OCI-LY7 (cell line): ENCODE results near the gene SATB2. TPM values are rescaled to one million over a fixed set of nuclear protein-coding genes. Genes with fewer than 3 reads are reported as not detected.

Experiments
- BruUV-seq: library from RNA; stranded (reverse); fragments of 400-500 nt; replicated peaks from 2 replicates; lab custom pipeline; 2021; lab: Mats Ljungman, UMichigan
- CTCF ChIA-PET: fragments of 300-600 bp; sonication (Branson Sonifier 250); formaldehyde crosslinking; loops from one replicate; lab custom pipeline; 2022; ENCODE audit warnings: antibody characterized with exemption; ENCODE audit not compliant: unreplicated experiment; lab: Charles Lee
- POLR2A ChIA-PET: fragments of 300-600 bp; sonication (Branson Sonifier 250); formaldehyde crosslinking; loops from one replicate; lab custom pipeline; 2022; ENCODE audit warnings: antibody characterized with exemption; lab: Charles Lee
- DNase-seq: peaks from one replicate; pipeline ENCODE4 v3.0.0-alpha.2; 2015; ENCODE audit warnings: low spot score
- H2AFZ ChIP-seq: fragments of 200-600 bp; sonication (generic), shearing (Covaris generic); 2 replicates; pipeline ENCODE4 v1.6.1; 2014; ENCODE audit warnings: mild to moderate bottlenecking, antibody characterized with exemption, low read length, moderate library complexity
- H3K27ac ChIP-seq: fragments of 200-600 bp; sonication (generic); 2 replicates; pipeline ENCODE4 v1.5.1; 2014; ENCODE audit warnings: mixed run types, low read depth, mild to moderate bottlenecking, moderate library complexity, low read length, inconsistent platforms; ENCODE audit not compliant: poor library complexity, severe bottlenecking
- H3K36me3 ChIP-seq: fragments of 200-600 bp; sonication (generic); 2 replicates; pipeline ENCODE4 v1.6.1; 2014; ENCODE audit warnings: mild to moderate bottlenecking, antibody characterized with exemption, low read length, moderate library complexity, mixed read lengths; ENCODE audit not compliant: insufficient read depth
- H3K4me1 ChIP-seq: fragments of 200-600 bp; sonication (generic); 2 replicates; pipeline ENCODE4 v1.5.1; 2014; ENCODE audit warnings: mild to moderate bottlenecking, low read length; ENCODE audit not compliant: insufficient read depth, poor library complexity, severe bottlenecking
- H3K4me2 ChIP-seq: fragments of 200-600 bp; sonication (generic); 2 replicates; pipeline ENCODE4 v1.6.1; 2014; ENCODE audit warnings: mild to moderate bottlenecking, low read length
- H3K4me3 ChIP-seq: fragments of 200-600 bp; sonication (generic); 2 replicates; pipeline ENCODE4 v1.5.1; 2014; ENCODE audit warnings: mild to moderate bottlenecking, low read depth, low read length; ENCODE audit not compliant: poor library complexity, severe bottlenecking
- H3K79me2 ChIP-seq: fragments of 200-600 bp; sonication (generic); 2 replicates; pipeline ENCODE4 v1.6.1; 2016; ENCODE audit warnings: low read depth, mild to moderate bottlenecking, low read length, moderate library complexity, mixed read lengths; ENCODE audit not compliant: insufficient read depth
- H3K9me2 ChIP-seq: fragments of 200-600 bp; sonication (generic); 2 replicates; pipeline ENCODE4 v1.6.1; 2016; ENCODE audit warnings: mild to moderate bottlenecking, low read length, mixed read lengths; ENCODE audit not compliant: insufficient read depth
- H3K9me3 ChIP-seq: fragments of 200-600 bp; sonication (generic); 2 replicates; pipeline ENCODE4 v1.6.1; 2014; ENCODE audit warnings: mild to moderate bottlenecking, mixed run types, low read length, mixed read lengths
- H4K20me1 ChIP-seq: fragments of 200-600 bp; sonication (generic); 2 replicates; pipeline ENCODE4 v1.6.1; 2014; ENCODE audit warnings: mild to moderate bottlenecking, antibody characterized with exemption, low read length, moderate library complexity, mixed read lengths; ENCODE audit not compliant: insufficient read depth
- CTCF ChIP-seq: fragments of 200-600 bp; sonication (generic); conservative IDR thresholded peaks from 2 replicates; pipeline ENCODE4 v1.5.1; 2014; ENCODE audit warnings: mild to moderate bottlenecking, antibody characterized with exemption, low read length, moderate library complexity, mixed read lengths
- EZH2phosphoT487 ChIP-seq: fragments of 200-600 bp; sonication (generic); IDR thresholded peaks from 2 replicates; pipeline ENCODE4 v1.6.1; 2018; ENCODE audit warnings: low read depth, borderline replicate concordance, mild to moderate bottlenecking, mixed run types, antibody characterized with exemption, low read length, moderate library complexity, mixed read lengths
- intact Hi-C: fragments of 100-400 bp; cut with micrococcal nuclease; formaldehyde crosslinking; loops from one replicate; pipeline ENCODE4 v1.10.0; 2022; ENCODE audit not compliant: unreplicated experiment
- total RNA-seq, 2 experiments: library from RNA; depleted of rRNA in 1 of 2; stranded (reverse); fragments of >200 nt in 1 of 2; shearing (Covaris generic) in 1 of 2; gene quantifications; 2 replicates each; pipeline ENCODE4 v1.2.3, GENCODE V29; 2014 to 2022

SATB2 gene
- total RNA-seq, 2 experiments from 2014 or later: 15.9 to 30.7 TPM

- no peaks in the 10 kb centered on the region for H3K9me2 ChIP-seq
- no peak overlapping the region for H3K27ac ChIP-seq
- H4K20me1 ChIP-seq: no peaks in the 10 kb centered on the region
- CTCF ChIA-PET: no interaction called here
- POLR2A ChIA-PET: interaction anchor here (0.6 to 0.8 kb wide), 3 partner anchors 47 to 357 kb away, joined by 3 to 9 read pairs (median 4); no protein-coding TSS in a partner anchor
- peaks cover 4% of the 10 kb centered on the region for H3K4me1 ChIP-seq
- peaks cover 96% of the 10 kb centered on the region for H3K36me3 ChIP-seq
- H3K79me2 ChIP-seq: no peaks in the 10 kb centered on the region
- no peak overlapping the region for H3K4me3 ChIP-seq
- DNase-seq: no peak
- BruUV-seq: no TSS peak
- no peak overlapping the region for H2AFZ ChIP-seq
- no peak for TF ChIP-seq CTCF
- no peak for TF ChIP-seq EZH2phosphoT487
- H3K9me3 ChIP-seq: 0 out of 2 replicates have a peak, but pooled peaks cover 4% of the 10 kb centered on the region
- intact Hi-C loops: no loop called here
- H3K4me2 ChIP-seq: no peak overlapping the region
These were observed 78.6 kb downstream of the SATB2 start for GRCh38 chr2:199378948-199379650.

GRCh38 chr2:199370150-199370780, 87.5 kb downstream of the SATB2 start:
- ChIA-PET POLR2A (interaction anchor here (0.5 to 0.7 kb wide), 2 partner anchors 290 to 1695 kb away, joined by 3 to 5 read pairs; partner anchors contain the start of gene RFTN2), CTCF (interaction anchor here (0.5 kb wide), 1 partner anchor 61 kb away, joined by 3 read pairs; no protein-coding TSS in a partner anchor)
- Histone ChIP-seq H3K27ac (no peak overlapping the region), H3K9me3 (no peaks in the 10 kb centered on the region), H4K20me1 (no peaks in the 10 kb centered on the region), H3K9me2 (no peaks in the 10 kb centered on the region), H3K79me2 (no peaks in the 10 kb centered on the region), H3K36me3 (peaks cover 78% of the 10 kb centered on the region), H2AFZ (no peak overlapping the region), H3K4me1 (peaks cover 9% of the 10 kb centered on the region), H3K4me3 (no peak overlapping the region), H3K4me2 (no peak overlapping the region)
- intact Hi-C loops: no loop called here
- BruUV-seq: no TSS peak
- TF ChIP-seq CTCF (no peak), EZH2phosphoT487 (no peak)
- no peak for DNase-seq
